Stomach smooth muscle (tissue), 2 donors: ENCODE data around the gene RFXANK.
"Not testable (repeated sequence)": the region's sequence is repeated elsewhere in the genome, so short reads cannot be mapped to it uniquely, and the experiment has no call there.

Experiments used
- H3K27ac ChIP-seq: one replicate; pipeline ENCODE4 v1.7.0; 2013; ENCODE audit warnings: mild to moderate bottlenecking, low read length, inconsistent platforms
- H3K27me3 ChIP-seq, 2 donors: one replicate each; pipeline ENCODE4 v1.7.0; 2013; ENCODE audit warnings: low read length in 2 of 2; ENCODE audit not compliant: insufficient read depth in 2 of 2, control insufficient read depth in 1 of 2
- H3K36me3 ChIP-seq, 2 donors: one replicate each; pipeline ENCODE4 v1.7.0; 2013; ENCODE audit warnings: low read length in 2 of 2; ENCODE audit not compliant: control insufficient read depth in 2 of 2, insufficient read depth in 2 of 2
- H3K4me1 ChIP-seq: one replicate; pipeline ENCODE4 v1.7.0; 2013; ENCODE audit warnings: low read length; ENCODE audit not compliant: control insufficient read depth, insufficient read depth
- H3K4me3 ChIP-seq, 2 donors: one replicate each; pipeline ENCODE4 v1.7.0; 2013; ENCODE audit warnings: low read length in 2 of 2
- H3K9ac ChIP-seq, 2 donors: one replicate each; pipeline ENCODE4 v1.7.0; 2013; ENCODE audit warnings: low read length in 2 of 2, mild to moderate bottlenecking in 1 of 2
- H3K9me3 ChIP-seq, 2 donors: one replicate each; pipeline ENCODE4 v1.7.0; 2013; ENCODE audit warnings: low read length in 2 of 2; ENCODE audit not compliant: control insufficient read depth in 2 of 2
- donor health status: healthy.
- donor health status: Pancreatic carcinoma.

Gene RFXANK

GRCh38 chr19:19209372-19209771, 17.3 kb downstream of the RFXANK start:
- Histone ChIP-seq H3K4me1 (no peaks in the 10 kb centered on the region), H3K4me3 (no peak overlapping the region), H3K27ac (no peak overlapping the region), H3K9me3 (no peaks in the 10 kb centered on the region), H3K36me3 (no peaks in the 10 kb centered on the region), H3K27me3 (peaks cover 43 to 49% of the 10 kb centered on the region in 2 donors), H3K9ac (no peak overlapping the region)

GRCh38 chr19:19211499-19212420, 19.7 kb downstream of the RFXANK start, which contains the start of gene NCAN:
NCAN (plus strand) TSS chr19:19211958; CDS start chr19:19216954, 4,996 bp downstream.
- Histone ChIP-seq H3K4me1 (no peaks in the 10 kb centered on the region), H3K9me3 (no peaks in the 10 kb centered on the region), H3K36me3 (no peaks in the 10 kb centered on the region), H3K9ac (no peak within 1 kb of the TSS), H3K27me3 (peaks cover 43 to 53% of the 10 kb centered on the region in 2 donors), H3K27ac (no peak within 1 kb of the TSS), H3K4me3 (no peak within 1 kb of the TSS)

- no peaks in the 10 kb centered on the region for H3K36me3 ChIP-seq
- no peak overlapping the region for H3K4me3 ChIP-seq
- no peaks in the 10 kb centered on the region for H3K4me1 ChIP-seq
- H3K27me3 ChIP-seq: peaks cover 36 to 43% of the 10 kb centered on the region in 2 donors
- H3K9ac ChIP-seq: no peak overlapping the region
- no peak overlapping the region for H3K27ac ChIP-seq
- H3K9me3 ChIP-seq: no peaks in the 10 kb centered on the region
Measured at GRCh38 chr19:19212916-19213315, 20.9 kb downstream of the RFXANK start.

- no peaks in the 10 kb centered on the region for H3K9me3 ChIP-seq
- H3K36me3 ChIP-seq: no peaks in the 10 kb centered on the region
- no peak overlapping the region for H3K4me3 ChIP-seq
- H3K9ac ChIP-seq: no peak overlapping the region
- no peak overlapping the region for H3K27ac ChIP-seq
- H3K4me1 ChIP-seq: no peaks in the 10 kb centered on the region
- peaks cover 33 to 42% of the 10 kb centered on the region in 2 donors for H3K27me3 ChIP-seq
Measured at GRCh38 chr19:19213426-19214158, 21.5 kb downstream of the RFXANK start.

GRCh38 chr19:19214159-19214490, 22.1 kb downstream of the RFXANK start:
- no peak overlapping the region for H3K27ac ChIP-seq
- peaks cover 33 to 42% of the 10 kb centered on the region in 2 donors for H3K27me3 ChIP-seq
- H3K36me3 ChIP-seq: no peaks in the 10 kb centered on the region

GRCh38 chr19:19214892-19215291, 22.8 kb downstream of the RFXANK start:
- no peak overlapping the region for H3K9ac ChIP-seq
- no peaks in the 10 kb centered on the region for H3K4me1 ChIP-seq
- H3K27me3 ChIP-seq: peaks cover 33 to 38% of the 10 kb centered on the region in 2 donors
- no peak overlapping the region for H3K4me3 ChIP-seq
- H3K36me3 ChIP-seq: no peaks in the 10 kb centered on the region
- H3K27ac ChIP-seq: no peak overlapping the region
- H3K9me3 ChIP-seq: no peaks in the 10 kb centered on the region

More at GRCh38 chr19:19214159-19214490, 22.1 kb downstream of the RFXANK start:
- no peaks in the 10 kb centered on the region for H3K9me3 ChIP-seq
- no peak overlapping the region for H3K4me3 ChIP-seq
- no peak overlapping the region for H3K9ac ChIP-seq
- no peaks in the 10 kb centered on the region for H3K4me1 ChIP-seq

GRCh38 chr19:19215792-19216191, 23.7 kb downstream of the RFXANK start:
- Histone ChIP-seq H3K4me3 (no peak overlapping the region), H3K36me3 (no peaks in the 10 kb centered on the region), H3K9me3 (no peaks in the 10 kb centered on the region), H3K27me3 (peaks cover 33 to 38% of the 10 kb centered on the region in 2 donors), H3K9ac (no peak overlapping the region), H3K27ac (no peak overlapping the region), H3K4me1 (no peaks in the 10 kb centered on the region)

- Histone ChIP-seq H3K4me1 (no peaks in the 10 kb centered on the region), H3K36me3 (no peaks in the 10 kb centered on the region), H3K4me3 (no peak overlapping the region), H3K27me3 (peaks cover 23 to 30% of the 10 kb centered on the region in 2 donors), H3K27ac (no peak overlapping the region), H3K9ac (no peak overlapping the region), H3K9me3 (no peaks in the 10 kb centered on the region)
Measured at GRCh38 chr19:19217099-19217498, 25.0 kb downstream of the RFXANK start.

- no peak overlapping the region for H3K9ac ChIP-seq
- no peaks in the 10 kb centered on the region for H3K36me3 ChIP-seq
- no peak overlapping the region for H3K4me3 ChIP-seq
- no peaks in the 10 kb centered on the region for H3K4me1 ChIP-seq
- H3K27ac ChIP-seq: no peak overlapping the region
- no peaks in the 10 kb centered on the region for H3K9me3 ChIP-seq
- peaks cover 9 to 23% of the 10 kb centered on the region in 2 donors for H3K27me3 ChIP-seq
Measured at GRCh38 chr19:19218911-19219310, 26.9 kb downstream of the RFXANK start.

GRCh38 chr19:19221000-19221399, 28.9 kb downstream of the RFXANK start:
- not testable (repeated sequence) for H3K9me3 ChIP-seq, H3K4me1 ChIP-seq, H3K9ac ChIP-seq, H3K36me3 ChIP-seq, H3K4me3 ChIP-seq, H3K27ac ChIP-seq
- peaks cover 21 to 23% of the 10 kb centered on the region in 2 donors for H3K27me3 ChIP-seq
